ENCODE measurements around the gene FAM167B.
"Not testable (repeated sequence)": the region's sequence is repeated elsewhere in the genome, so short reads cannot be mapped to it uniquely, and the experiment has no call there.

The FAM167B gene

DNA sequence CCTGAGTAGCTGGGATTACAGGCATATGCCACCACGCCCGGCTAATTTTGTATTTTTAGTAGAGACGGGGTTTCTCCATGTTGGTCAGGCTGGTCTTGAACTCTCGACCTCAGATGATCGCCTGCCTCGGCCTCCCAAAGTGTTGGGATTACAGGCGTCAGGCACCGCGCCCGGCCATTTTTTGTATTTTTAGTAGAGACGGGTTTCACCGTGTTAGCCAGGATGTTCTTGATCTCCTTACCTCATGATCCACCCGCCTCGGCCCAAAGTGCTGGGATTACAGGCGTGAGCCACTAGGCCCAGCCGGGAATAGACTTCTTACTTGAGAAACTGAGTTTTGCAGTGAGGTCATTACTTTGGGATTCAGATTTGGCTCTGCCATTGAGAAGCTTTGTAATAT lies 51.2 kb downstream of the FAM167B start:
- not testable (repeated sequence) for H3K9me3 Mint-ChIP-seq; DNase-seq (ENCODE audit: low spot score in 2 of 2); H3K27ac Mint-ChIP-seq; ATAC-seq; H3K4me3 Mint-ChIP-seq
- Mint-ChIP-seq H3K4me1 (peaks cover 40% of the 10 kb centered on the region), H3K36me3 (peaks cover 85% of the 10 kb centered on the region)
